GM19043 (cell line): ENCODE results near the gene SEZ6L2.
"Not testable (repeated sequence)": the region's sequence is repeated elsewhere in the genome, so short reads cannot be mapped to it uniquely, and the experiment has no call there.

Source experiments
- ATAC-seq: cut with Tn5 transposase; IDR thresholded peaks from one replicate; pipeline ENCODE4 v1.9.1; 2021; ENCODE audit warnings: low read depth; ENCODE audit not compliant: unreplicated experiment

The SEZ6L2 gene

DNA sequence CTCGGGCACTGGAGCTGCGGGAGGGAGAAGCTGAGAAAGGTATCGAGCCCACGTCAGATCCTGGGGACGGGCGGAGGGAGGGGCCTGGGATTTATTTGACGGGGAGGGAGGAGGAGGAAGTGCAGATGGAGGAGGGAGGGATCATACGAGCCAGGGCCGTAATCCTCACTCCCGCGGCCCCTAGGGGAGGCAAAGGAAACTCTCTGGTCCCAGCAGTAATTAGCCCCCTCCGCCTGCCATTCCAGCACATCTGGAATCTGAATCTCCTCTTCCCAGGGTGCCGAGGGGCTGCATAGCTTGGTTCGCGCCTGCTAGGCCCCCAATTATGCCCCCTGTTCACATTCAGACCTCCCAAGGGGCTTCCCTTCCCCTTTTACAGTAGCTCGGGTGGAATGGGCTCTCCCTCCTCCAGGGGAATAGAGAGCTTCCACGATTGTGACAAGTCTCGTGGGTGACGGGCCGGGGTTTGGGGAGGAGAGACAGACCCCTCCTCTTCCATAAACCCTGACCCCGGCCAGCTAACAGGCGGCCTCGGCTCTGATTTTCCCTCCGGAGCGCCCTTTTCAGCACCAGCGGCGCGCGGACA is at the start of gene SEZ6L2:
TSS of gene SEZ6L2 (minus strand) at position 35 of the 586 bp plus-strand sequence. CDS start 531 bp downstream, outside the sequence.
- ATAC-seq: no peak

DNA sequence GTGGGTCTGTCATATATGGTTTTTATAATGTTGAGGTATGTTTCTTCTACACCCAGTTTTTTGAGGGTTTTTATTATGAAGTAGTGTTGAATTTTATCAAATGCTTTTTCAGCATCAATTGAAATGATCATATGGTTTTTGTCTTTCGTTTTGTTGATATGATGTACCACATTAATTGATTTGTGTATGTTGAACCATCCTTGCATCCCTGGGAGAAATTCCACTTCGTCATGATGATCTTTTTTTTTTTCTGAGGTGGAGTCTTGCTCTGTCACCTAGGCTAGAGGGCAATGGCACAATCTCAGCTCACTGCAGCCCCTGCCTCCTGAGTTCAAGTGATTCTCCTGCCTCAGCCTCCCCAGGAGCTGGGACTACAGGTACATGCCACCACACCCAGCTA is 48.5 kb upstream of the SEZ6L2 start:
- no peak for ATAC-seq

DNA sequence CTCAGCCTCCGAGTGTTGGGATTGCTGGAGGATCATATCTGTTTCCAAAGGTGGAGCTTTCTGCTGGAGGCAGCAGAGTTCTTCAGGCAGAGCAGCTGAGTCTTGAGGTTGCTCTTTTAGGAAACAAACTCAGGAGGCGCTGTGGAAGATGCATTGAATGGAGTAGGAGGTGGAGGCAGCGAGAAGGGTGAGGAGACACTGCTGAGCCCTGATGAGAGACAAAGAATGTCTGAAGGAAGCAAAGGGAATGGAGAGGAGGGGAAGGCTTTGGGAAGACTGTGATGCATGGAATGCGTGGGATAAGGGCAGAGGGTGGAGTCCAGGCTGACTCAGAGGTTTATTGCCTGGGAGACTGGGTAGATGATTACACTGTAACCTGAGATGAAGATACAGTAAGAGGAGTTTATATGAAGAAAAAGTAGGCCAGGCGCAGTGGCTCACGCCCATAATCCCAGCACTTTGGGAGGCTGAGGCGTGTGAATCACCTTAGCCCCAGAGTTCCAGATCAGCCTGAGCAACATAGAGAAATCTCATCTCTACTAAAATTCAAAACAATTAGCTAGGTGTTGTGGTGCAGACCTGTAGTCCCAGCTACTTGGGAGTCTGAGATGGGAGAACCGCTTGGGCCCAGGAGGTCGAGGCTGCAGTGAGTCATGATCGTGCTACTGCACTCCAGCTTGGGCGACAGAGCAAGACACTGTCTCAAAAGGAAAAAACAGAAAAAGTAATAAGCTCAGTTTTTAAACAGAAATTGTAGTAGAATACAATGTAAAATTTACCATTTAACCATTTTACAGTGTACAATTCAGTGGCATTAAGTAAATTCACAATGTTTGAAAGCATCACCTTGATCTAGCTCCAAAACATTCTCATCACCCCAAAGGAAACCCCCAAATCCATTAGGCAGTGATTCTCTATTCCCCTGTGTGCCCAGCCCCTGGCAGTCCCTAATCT is 44.8 kb upstream of the SEZ6L2 start:
- ATAC-seq: no peak

DNA sequence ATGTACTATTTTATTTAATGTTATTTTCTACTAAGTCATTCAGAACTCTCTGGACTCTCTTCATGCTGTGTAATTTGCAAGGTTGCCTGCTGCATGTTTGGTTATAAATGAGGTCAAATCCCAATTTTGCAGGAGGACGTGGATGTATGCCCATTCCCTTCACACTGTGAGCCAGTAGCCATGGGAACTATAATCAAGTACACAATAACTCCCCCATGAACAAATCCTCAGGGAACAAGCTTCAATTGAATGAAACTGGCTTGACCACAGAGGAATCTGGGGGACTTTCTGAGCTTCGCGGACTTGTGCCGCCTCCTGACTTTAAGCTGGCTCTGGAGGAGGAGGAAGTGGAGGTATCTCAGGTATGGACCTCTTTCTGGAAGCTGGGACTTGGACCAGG is 41.3 kb upstream of the SEZ6L2 start:
- ATAC-seq: no peak

DNA sequence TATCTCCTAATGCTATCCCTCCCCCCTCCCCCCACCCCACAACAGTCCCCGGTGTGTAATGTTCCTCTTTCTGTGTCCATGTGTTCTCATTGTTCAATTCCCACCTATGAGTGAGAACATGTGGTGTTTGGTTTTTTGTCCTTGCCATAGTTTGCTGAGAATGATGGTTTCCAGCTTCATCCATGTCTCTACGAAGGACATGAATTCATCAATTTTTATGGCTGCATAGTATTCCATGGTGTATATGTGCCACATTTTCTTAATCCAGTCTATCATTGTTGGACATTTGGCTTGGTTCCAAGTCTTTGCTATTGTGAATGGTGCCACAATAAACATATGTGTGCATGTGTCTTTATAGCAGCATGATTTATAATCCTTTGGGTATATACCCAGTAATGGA is 32.4 kb upstream of the SEZ6L2 start:
- not testable (repeated sequence) for ATAC-seq

DNA sequence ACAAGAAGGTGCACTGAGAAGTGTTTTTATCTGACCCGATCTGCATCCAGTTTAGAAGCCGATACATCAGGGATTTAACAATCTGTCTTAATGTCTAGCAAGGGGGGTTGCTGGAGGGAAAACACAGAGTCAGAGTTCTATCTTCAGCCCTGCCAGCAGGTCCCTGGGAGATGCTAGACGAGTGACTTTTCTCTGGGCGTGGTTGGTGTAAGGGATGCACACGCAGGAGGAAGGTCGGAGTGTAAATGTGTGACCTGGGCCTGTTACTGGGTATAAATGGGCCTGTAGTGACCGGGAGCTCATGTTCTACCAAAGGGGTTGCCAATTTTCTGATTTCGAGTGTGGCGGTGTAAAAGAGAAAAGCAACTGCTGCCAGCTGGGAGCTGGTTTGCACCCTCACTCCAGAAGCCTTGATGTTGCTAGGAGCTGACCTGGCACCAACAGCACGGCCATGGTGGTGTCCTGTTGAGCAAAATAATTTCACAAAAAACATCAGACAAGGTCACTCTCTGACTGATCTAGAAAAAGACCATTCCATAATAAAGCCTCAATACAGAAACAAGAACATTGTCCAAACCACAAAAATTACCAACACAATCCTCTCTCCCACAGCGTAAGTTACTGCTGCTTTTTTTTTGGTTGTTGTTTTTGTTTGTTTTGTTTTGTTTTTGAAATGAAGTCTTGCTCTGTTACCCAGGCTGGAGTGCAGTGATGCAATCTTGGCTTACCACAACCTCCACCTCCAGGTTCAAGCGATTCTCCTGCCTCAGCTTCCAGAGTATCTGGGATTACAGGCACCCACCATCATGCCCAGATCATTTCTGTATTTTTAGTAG is 27.9 kb upstream of the SEZ6L2 start:
- no peak for ATAC-seq

DNA sequence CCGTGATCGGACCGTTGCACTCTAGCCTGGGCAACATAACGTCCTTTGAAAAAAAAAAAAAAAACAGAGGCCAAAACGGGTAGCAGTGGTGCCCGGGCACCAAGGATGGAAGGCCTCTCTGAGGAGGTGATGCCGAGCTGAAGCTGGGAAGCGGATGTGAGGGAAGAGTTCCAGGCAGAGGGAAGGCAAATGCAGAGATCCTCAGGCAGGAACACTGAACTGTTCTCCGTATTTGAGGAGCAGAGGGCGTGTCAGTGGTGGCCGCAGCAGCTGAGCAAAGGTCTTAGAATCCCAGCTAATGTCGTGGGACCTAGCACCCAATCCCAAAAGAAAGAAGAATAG is 27.3 kb upstream of the SEZ6L2 start:
- ATAC-seq: peak; percentile 9

DNA sequence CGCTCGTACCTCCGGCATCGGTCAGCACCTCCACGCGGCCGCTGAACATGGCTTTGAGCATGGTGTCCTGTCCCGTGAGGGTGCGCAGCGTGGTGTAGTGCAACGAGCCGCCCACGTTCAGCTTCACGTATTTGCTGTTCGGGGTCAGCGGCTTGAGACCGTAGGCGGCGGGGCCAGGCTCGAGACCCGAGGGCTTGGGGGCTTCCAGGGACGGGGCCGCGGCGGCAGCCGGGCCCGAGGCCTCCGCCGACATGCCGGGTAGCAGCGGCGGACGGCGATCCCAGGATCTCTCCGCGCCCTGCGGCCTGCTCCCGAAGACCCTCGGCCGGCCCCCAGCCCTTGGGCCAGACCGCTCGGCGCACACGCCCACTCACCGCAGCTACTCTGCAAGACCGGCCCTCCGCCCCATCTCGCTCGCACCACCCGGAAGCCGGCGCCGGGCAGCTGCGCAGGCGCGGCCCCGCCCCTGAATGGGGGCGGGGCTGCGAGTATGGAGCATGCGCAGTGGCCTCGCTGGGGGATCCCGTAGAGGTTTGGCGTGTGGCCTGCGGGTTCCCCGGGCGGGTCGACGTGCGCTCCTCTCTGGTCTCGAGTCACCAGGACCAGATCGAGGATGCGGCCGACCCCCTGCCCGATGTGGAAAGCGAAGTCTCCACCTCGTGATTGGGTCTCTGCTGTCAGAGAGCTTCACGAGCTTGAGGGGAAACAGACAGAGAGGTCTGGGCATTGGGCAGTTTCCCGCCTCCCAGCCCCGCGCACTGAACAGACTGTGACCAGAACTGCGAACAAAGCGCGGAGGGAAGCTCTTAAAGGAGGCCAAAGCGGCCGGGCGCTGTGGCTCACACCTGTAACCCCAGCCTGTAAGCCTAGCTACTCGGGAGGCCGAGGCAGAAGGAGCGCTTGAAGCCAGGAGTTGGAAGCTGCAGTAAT is 26.7 kb upstream of the SEZ6L2 start, which contains the start of gene KCTD13:
TSS of gene KCTD13 (minus strand) at position 446 of the 930 bp plus-strand sequence. CDS start at position 253, 193 bp downstream.
- peak; percentile 83 for ATAC-seq

DNA sequence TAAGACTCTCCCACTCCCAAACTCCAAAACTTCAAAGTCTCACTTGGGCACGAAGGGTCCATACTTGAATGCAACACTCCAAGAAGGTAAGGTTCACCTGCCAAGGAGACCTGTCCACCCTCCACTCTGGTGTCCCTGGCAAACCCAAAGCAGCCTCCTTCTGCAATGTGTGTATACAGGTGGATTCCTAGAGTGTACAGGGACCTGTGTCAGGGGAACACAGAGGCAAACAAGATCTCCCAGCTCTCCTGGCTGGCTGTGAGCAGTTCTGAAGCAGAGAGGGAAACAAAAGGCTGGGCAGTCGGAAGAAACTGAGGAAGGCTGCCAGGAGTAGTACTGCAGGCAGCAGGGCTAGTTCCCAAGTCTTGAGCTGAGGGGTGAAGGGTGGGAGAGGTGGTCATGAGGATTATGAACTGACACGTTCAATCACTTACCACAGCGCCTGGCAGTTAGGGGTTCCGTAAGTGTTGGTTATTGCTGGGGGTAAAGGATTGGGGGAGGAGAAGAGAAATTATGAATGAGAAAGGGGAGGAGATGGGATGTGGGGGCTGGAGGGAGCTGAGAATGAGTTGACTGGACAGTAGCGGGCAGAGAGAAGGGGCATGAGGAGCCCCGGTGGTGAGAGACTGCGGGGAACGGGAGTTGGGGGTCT is 25.9 kb upstream of the SEZ6L2 start:
- no peak for ATAC-seq

DNA sequence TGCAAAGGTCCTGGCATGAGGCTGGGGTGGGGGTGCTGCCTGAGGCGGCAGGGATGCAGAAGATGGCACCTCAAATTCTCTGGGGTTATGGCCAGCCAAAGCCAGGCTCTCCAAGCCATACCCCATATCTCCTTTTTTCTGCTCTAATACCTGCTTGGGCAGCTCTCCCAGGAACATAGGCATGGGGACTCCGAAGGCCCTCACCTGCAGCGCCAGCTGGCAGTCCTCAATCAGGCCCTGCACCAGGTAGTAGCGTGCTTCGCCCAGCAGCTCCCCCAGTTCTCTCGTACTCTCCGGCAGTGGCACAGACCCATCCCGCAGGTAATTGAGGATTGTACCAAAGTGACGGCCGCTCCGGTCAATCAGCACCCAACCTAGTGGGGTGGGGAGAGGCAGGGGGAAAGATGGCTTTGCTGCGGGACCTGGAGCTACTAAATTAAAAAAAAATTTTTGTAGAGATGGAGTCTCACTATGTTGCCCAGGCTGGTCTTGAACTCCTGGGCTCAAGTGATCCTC is 23.7 kb upstream of the SEZ6L2 start:
- ATAC-seq: no peak

DNA sequence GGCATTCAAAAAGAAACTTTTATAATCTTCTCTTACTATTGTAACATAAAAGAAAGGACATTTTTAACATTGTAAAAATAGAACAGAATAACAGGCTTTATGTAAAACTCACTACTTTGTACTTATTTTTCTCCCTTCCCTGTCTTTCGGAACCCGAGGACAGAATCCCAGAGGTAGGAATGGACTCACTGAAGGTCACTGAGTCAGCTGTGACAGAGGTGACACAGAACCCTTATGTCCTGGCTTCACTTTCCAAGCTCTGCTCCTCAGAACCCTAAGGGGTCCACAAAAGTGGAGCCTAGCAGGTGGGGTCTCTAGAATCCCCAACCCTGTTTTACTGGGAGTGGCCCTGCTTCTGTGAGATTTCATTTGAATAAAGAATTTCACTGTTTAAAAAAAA is 23.0 kb upstream of the SEZ6L2 start:
- ATAC-seq: no peak

DNA sequence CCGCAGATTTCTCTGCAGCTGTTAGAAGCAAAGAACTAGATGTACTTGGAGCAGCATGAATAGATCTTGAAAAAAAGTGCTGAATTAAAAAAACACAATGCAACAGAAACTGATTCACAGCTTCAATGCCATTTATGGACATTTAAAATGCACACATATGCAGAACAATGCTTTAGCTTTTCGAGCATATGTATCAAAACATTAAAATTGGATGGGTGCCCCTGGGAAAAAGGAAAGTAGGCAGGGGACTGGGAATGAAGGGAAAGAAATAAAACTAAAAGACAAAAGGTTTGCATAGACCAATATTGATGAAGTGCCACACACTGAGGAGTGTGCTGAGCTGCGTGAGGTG is 21.7 kb upstream of the SEZ6L2 start:
- no peak for ATAC-seq

DNA sequence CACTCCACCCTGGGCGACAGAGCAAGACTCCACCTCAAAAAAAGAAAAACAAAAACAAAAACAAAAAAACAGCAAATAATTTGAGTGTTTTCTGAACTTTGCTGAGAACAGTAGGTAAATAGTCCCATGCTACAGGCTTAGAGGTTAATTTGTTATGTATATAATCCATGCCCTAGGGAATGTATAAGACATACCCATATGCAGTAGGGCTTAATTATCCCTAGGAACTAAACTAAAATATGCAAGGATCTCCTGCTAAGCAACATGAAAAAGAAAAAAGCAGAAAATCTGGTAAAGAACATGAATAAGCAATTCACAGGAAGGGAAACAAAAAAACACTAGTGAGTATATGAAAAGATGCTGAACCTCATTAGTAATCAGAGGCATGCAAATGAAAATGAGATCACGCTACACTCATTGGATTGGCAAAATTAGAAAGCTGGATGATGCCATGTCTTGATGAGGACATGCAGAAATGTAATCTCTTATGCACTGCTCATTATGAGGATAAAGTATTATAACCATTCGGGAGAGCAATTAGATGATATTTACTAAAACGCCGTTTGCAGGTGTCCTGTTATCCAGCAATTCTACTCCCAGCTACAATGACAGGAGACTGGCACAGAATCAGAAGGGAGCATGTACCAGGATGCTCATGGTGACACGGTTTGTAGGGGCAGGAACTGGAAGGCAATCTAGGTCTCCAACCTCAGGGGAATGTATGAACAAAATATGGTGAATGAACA is 21.1 kb upstream of the SEZ6L2 start:
- ATAC-seq: no peak

DNA sequence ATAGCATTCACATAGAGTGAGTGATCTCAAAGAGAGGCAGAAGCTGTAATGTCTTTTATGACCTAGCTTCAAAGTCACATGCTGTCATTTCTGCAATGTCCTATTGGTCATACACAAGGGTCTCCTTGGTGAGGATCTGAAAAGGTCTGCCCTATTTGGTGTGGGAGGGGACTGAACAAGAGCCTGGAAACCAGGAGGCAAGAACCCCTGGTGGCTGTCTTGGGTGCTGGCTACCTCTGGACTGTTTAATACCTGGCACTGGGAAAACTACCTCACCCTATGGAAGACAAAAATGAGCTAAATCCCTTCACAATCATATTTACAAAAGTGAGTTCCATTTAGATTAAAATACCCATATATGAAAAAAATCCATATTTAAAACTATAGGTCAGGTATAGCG is 17.6 kb upstream of the SEZ6L2 start:
- ATAC-seq: no peak

DNA sequence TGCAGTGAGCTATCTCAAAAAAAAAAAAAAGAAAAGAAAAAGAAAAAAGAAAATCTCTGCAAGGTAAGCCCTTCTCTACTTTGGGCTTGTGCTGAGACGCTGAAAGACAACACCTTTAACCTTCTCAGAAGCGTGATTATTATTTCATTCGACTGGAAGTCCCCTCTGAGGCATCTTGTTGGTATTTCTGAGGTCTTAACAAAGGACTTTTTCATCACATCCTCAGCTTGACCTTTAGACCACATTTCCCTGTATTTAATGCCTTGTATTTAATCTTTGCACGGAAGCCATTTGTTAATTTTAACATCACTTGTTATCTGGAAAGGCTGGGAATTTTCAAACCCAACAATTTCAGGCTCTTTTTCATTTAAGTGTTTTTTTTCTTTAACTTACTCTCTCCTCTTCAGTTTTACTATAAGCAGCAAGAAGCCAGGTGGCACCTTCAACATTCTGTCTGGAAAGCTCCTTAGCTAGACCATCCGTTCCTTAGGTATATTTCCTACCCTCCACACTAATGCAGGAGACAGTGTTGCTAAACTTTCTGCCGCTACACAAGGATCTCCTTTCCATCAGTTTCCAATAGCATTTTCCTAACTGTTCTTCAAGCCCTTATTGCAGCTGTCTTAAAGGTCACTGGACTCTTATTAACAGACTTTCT is 16.4 kb upstream of the SEZ6L2 start:
- no peak for ATAC-seq

DNA sequence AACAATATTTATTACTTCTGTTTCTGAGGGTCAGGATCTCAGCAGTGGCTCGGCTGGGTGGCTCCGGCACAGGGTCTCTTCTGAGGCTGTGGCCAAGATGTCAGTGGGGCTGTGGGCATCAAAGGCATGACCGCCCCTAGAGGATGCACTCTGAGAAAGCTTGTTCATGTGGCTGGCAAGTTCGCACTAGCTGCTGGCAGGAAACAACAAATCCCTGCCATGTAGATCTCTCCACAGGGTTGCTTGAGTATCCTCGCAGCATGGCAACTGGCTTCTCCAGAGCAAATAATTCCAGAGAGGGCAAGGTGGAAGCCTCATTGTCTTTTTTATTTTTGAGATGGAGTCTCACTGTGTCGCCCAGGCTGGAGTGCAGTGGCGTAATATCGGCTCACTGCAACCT is 14.2 kb upstream of the SEZ6L2 start:
- no peak for ATAC-seq

DNA sequence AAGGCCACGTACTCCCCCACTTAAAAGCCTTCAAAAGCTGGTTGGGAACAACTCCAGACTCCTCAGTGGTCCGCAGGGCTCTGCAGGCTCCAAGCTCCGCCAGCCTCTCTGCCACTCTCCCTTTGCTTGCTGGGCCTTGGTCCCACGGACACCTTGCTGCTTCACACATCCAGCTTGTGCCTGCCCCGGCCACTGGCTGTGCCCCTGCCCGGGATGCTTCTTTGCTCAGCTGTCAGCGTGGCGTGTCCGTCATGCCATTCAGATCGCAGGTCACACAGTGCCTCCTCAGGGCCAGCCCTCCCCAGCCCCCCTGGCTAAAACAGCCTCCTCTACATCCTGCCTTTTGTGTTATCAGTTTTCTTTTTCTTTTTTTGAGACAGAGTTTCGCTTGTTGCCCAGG is 12.7 kb upstream of the SEZ6L2 start:
- ATAC-seq: no peak

DNA sequence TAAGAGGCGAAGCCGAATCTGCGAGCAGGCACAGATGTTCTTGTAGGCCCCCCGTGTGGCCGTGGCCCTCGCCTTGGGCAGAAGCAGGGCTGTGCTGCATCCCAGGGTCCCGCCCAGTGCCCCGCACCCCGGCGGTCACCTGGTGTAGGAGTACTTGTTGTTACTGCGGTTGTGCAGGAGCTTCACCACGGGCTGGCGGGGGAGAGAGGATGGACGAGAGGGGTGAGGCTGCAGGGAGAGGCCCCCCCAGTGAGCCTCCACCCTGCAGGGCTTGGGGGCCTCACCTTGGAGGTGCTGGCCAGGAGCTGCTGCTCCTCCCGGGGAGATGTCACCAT is 12.3 kb upstream of the SEZ6L2 start:
- no peak for ATAC-seq
